HL-60 (cell line): Measurements from ENCODE around the gene NDUFA13.

Source experiments
- DNase-seq, 2 experiments: peaks; one replicate each; pipeline ENCODE4 v3.0.0-alpha.2; 2010 to 2020; ENCODE audit warnings: low read depth in 1 of 2, low spot score in 1 of 2
- H3K27ac ChIP-seq: fragments of 250-450 bp; sonication (Bioruptor Pico); replicated peaks from 2 replicates; pipeline ENCODE4 v1.5.1; 2020; ENCODE audit warnings: mild to moderate bottlenecking, moderate library complexity
- H3K27me3 ChIP-seq: fragments of 250-450 bp; sonication (Bioruptor Pico); 2 replicates; pipeline ENCODE4 v1.5.1; 2021; ENCODE audit warnings: mild to moderate bottlenecking, moderate library complexity; ENCODE audit not compliant: insufficient read depth, poor library complexity, severe bottlenecking
- H3K4me3 ChIP-seq: replicated peaks from 2 replicates; pipeline ENCODE4 v1.5.1; 2011; ENCODE audit warnings: mild to moderate bottlenecking, control low read depth, low read length; ENCODE audit not compliant: insufficient read depth
- CTCF ChIP-seq: IDR thresholded peaks from one replicate; pipeline ENCODE4 v1.5.1; 2011; ENCODE audit warnings: low read length, control low read depth, inconsistent platforms; ENCODE audit not compliant: insufficient read depth
- GABPA ChIP-seq: IDR thresholded peaks from 2 replicates; pipeline ENCODE4 v1.6.1; 2012; ENCODE audit warnings: low read depth
- POLR2AphosphoS5 ChIP-seq: IDR thresholded peaks from 2 replicates; pipeline ENCODE4 v1.6.1; 2012; ENCODE audit warnings: low read depth
- REST ChIP-seq: IDR thresholded peaks from 2 replicates; pipeline ENCODE4 v1.6.1; 2012; ENCODE audit warnings: low read depth; ENCODE audit not compliant: insufficient replicate concordance
- SPI1 ChIP-seq: IDR thresholded peaks from 2 replicates; pipeline ENCODE4 v1.6.1; 2012; ENCODE audit warnings: low read depth, mild to moderate bottlenecking, borderline replicate concordance

The NDUFA13 gene

GRCh38 chr19:19544954-19545591, 29.0 kb downstream of the NDUFA13 start:
- Histone ChIP-seq H3K27me3 (no peaks in the 10 kb centered on the region), H3K27ac (no peak overlapping the region), H3K4me3 (no peak overlapping the region)
- DNase-seq: no peak
- TF ChIP-seq POLR2AphosphoS5: no peak
- TF ChIP-seq SPI1: no peak
- no peak for TF ChIP-seq CTCF
- TF ChIP-seq REST: no peak
- TF ChIP-seq GABPA: no peak

GRCh38 chr19:19545707-19546106, 29.7 kb downstream of the NDUFA13 start:
- no peak for TF ChIP-seq SPI1
- no peak for TF ChIP-seq POLR2AphosphoS5
- no peak for TF ChIP-seq CTCF
- TF ChIP-seq REST: no peak
- no peak for TF ChIP-seq GABPA
- Histone ChIP-seq H3K27ac (no peak overlapping the region), H3K27me3 (no peaks in the 10 kb centered on the region), H3K4me3 (no peak overlapping the region)
- no peak for DNase-seq

- TF ChIP-seq GABPA: no peak
- no peak overlapping the region for H3K4me3 ChIP-seq
Measured at GRCh38 chr19:19546751-19547162, 30.7 kb downstream of the NDUFA13 start.

GRCh38 chr19:19547674-19548336, 31.8 kb downstream of the NDUFA13 start:
- Histone ChIP-seq H3K27ac (peak overlapping the region; percentile 72; the same call in 1 of the 2 replicates), H3K27me3 (no peaks in the 10 kb centered on the region), H3K4me3 (no peak overlapping the region)
- TF ChIP-seq SPI1 (no peak), REST (no peak), CTCF (no peak), POLR2AphosphoS5 (no peak), GABPA (no peak)
- DNase-seq: no peak

More at GRCh38 chr19:19546751-19547162, 30.7 kb downstream of the NDUFA13 start:
- H3K27ac ChIP-seq: no peak overlapping the region
- no peak for DNase-seq
- no peaks in the 10 kb centered on the region for H3K27me3 ChIP-seq
